H1 (cell line): ENCODE measurements around the gene LDLRAD4. TPM values are rescaled to one million over a fixed set of nuclear protein-coding genes. Genes with fewer than 3 reads are reported as not detected.

Experiments used
- CTCF ChIA-PET: fragments of 300-600 bp; sonication (Branson Sonifier 250); formaldehyde crosslinking; loops from one replicate; lab custom pipeline; 2021; ENCODE audit not compliant: partially characterized antibody; lab: Charles Lee
- POLR2A ChIA-PET: fragments of 300-600 bp; sonication (Branson Sonifier 250); formaldehyde crosslinking; loops from one replicate; lab custom pipeline; 2021; ENCODE audit warnings: inconsistent platforms; ENCODE audit not compliant: partially characterized antibody; lab: Charles Lee
- DNase-seq, 2 experiments: peaks; one replicate each; pipeline versions ENCODE4 v3.0.0 to v3.0.0-alpha.2; 2010 to 2022; ENCODE audit warnings: low spot score in 2 of 2, low read depth in 1 of 2, mixed read lengths in 1 of 2
- FAIRE-seq: peaks from 2 replicates; lab custom pipeline; 2011; peaks lifted over from hg19 to GRCh38; lab: Jason Lieb, UNC
- H2AFZ ChIP-seq: 2 replicates; pipeline ENCODE4 v1.8.1; 2012; ENCODE audit warnings: low read length, inconsistent platforms
- H2AK5ac ChIP-seq: 2 replicates; pipeline ENCODE4 v1.6.1; 2013; ENCODE audit warnings: low read depth, low read length
- H2BK120ac ChIP-seq: replicated peaks from 2 replicates; pipeline ENCODE3; 2013; ENCODE audit warnings: low read depth, low read length, inconsistent platforms
- H2BK12ac ChIP-seq: 2 replicates; pipeline ENCODE4 v1.6.1; 2013; ENCODE audit warnings: low read depth, low read length
- H2BK15ac ChIP-seq: 2 replicates; pipeline ENCODE4 v1.6.1; 2013; ENCODE audit warnings: low read length
- H2BK20ac ChIP-seq: 2 replicates; pipeline ENCODE4 v1.6.1; 2013; ENCODE audit warnings: low read length
- H2BK5ac ChIP-seq: 2 replicates; pipeline ENCODE4 v1.6.1; 2013; ENCODE audit warnings: low read depth, low read length
- H3K14ac ChIP-seq: 2 replicates; pipeline ENCODE4 v1.6.1; 2013; ENCODE audit warnings: inconsistent platforms; ENCODE audit not compliant: insufficient read length
- H3K18ac ChIP-seq: 2 replicates; pipeline ENCODE4 v1.6.1; 2013; ENCODE audit warnings: low read length; ENCODE audit errors: extremely low read depth
- H3K23ac ChIP-seq: 2 replicates; pipeline ENCODE4 v1.6.1; 2013; ENCODE audit warnings: inconsistent platforms; ENCODE audit not compliant: insufficient read length
- H3K23me2 ChIP-seq: 2 replicates; pipeline ENCODE4 v1.6.1; 2013; ENCODE audit warnings: low read depth, low read length
- H3K27ac ChIP-seq: 2 replicates; pipeline ENCODE4 v1.6.1; 2011; ENCODE audit warnings: low read depth, low read length, inconsistent platforms
- H3K27me3 ChIP-seq, 4 experiments: replicated peaks in 1 of 4; 1 replicate in 1 of 4; 2 replicates in 3 of 4; pipeline versions ENCODE4 v1.6.1 to v1.8.1; 2011 to 2013; ENCODE audit warnings: low read length in 3 of 4, mild to moderate bottlenecking in 3 of 4, inconsistent platforms in 2 of 4, mixed read lengths in 2 of 4, moderate library complexity in 1 of 4; ENCODE audit not compliant: control insufficient read depth in 3 of 4, insufficient read depth in 3 of 4; ENCODE audit errors: extremely low read depth in 1 of 4
- H3K36me3 ChIP-seq, 4 experiments: 2 replicates each; pipeline versions ENCODE4 v1.6.1 to v1.8.1; 2011 to 2013; ENCODE audit warnings: mild to moderate bottlenecking in 4 of 4, low read length in 3 of 4, moderate library complexity in 2 of 4, control low read depth in 1 of 4, inconsistent platforms in 1 of 4; ENCODE audit not compliant: insufficient read depth in 4 of 4, control insufficient read depth in 2 of 4
- H3K4ac ChIP-seq: replicated peaks from 2 replicates; pipeline ENCODE3; 2013; ENCODE audit warnings: low read length, low read depth, mixed read lengths, inconsistent platforms; ENCODE audit not compliant: insufficient read length
- H3K4me1 ChIP-seq, 4 experiments: replicated peaks in 1 of 4; 1 replicate in 1 of 4; 2 replicates in 3 of 4; pipeline versions ENCODE4 v1.6.1 to v1.8.1; 2011 to 2013; ENCODE audit warnings: low read length in 3 of 4, inconsistent platforms in 2 of 4, mixed read lengths in 1 of 4; ENCODE audit not compliant: insufficient read depth in 4 of 4, control insufficient read depth in 3 of 4
- H3K4me2 ChIP-seq, 2 experiments: 2 replicates each; pipeline versions ENCODE4 v1.6.1 to v1.8.1; 2011 to 2013; ENCODE audit warnings: low read depth in 2 of 2, low read length in 2 of 2, control low read depth in 1 of 2, inconsistent platforms in 1 of 2, mild to moderate bottlenecking in 1 of 2; ENCODE audit not compliant: insufficient read depth in 1 of 2
- H3K4me3 ChIP-seq, 4 experiments: fragments of 200-600, 300-600 bp in 1 of 4; sonication (generic), shearing (Covaris generic), sonication (Bioruptor Twin) in 1 of 4; 2 replicates each; pipeline versions ENCODE4 v1.5.1 to v1.8.1; 2011 to 2016; ENCODE audit warnings: low read length in 4 of 4, low read depth in 3 of 4, control low read depth in 2 of 4, inconsistent platforms in 2 of 4, mild to moderate bottlenecking in 2 of 4, mixed read lengths in 1 of 4, moderate library complexity in 1 of 4; ENCODE audit not compliant: insufficient read depth in 2 of 4; ENCODE audit errors: extremely low read depth in 1 of 4
- H3K56ac ChIP-seq: replicated peaks from 2 replicates; pipeline ENCODE3; 2013; ENCODE audit warnings: low read depth, mild to moderate bottlenecking, mixed read lengths, low read length, inconsistent platforms; ENCODE audit not compliant: insufficient read length
- H3K79me1 ChIP-seq: 2 replicates; pipeline ENCODE4 v1.6.1; 2013; ENCODE audit warnings: low read depth, low read length, control low read depth
- H3K79me2 ChIP-seq, 2 experiments: 2 replicates each; pipeline versions ENCODE4 v1.6.1 to v1.8.1; 2012 to 2013; ENCODE audit warnings: low read length in 2 of 2, mild to moderate bottlenecking in 2 of 2, inconsistent platforms in 1 of 2; ENCODE audit not compliant: insufficient read depth in 2 of 2, control insufficient read depth in 1 of 2
- H3K9ac ChIP-seq, 4 experiments: replicated peaks in 1 of 4; 1 replicate in 1 of 4; 2 replicates in 3 of 4; pipeline versions ENCODE4 v1.6.1 to v1.8.1; 2011 to 2013; ENCODE audit warnings: low read depth in 3 of 4, low read length in 3 of 4, control low read depth in 2 of 4, mild to moderate bottlenecking in 2 of 4, moderate library complexity in 2 of 4, inconsistent platforms in 1 of 4; ENCODE audit errors: extremely low read depth in 1 of 4
- H3K9me3 ChIP-seq, 2 experiments: 2 replicates each; pipeline versions ENCODE4 v1.6.1 to v1.8.1; 2012 to 2013; ENCODE audit warnings: mild to moderate bottlenecking in 2 of 2, moderate library complexity in 2 of 2, control low read depth in 1 of 2, inconsistent platforms in 1 of 2, low read depth in 1 of 2, low read length in 1 of 2, mixed read lengths in 1 of 2; ENCODE audit not compliant: insufficient read depth in 2 of 2
- H4K20me1 ChIP-seq, 2 experiments: replicated peaks in 1 of 2; 2 replicates each; pipeline versions ENCODE3 to v1.8.1; 2011 to 2013; ENCODE audit warnings: inconsistent platforms in 2 of 2, low read length in 2 of 2, mild to moderate bottlenecking in 1 of 2; ENCODE audit not compliant: insufficient read depth in 2 of 2, control insufficient read depth in 1 of 2
- H4K5ac ChIP-seq: 2 replicates; pipeline ENCODE4 v1.6.1; 2013; ENCODE audit warnings: low read length, low read depth, mixed read lengths, inconsistent platforms; ENCODE audit not compliant: insufficient read length
- H4K8ac ChIP-seq: 2 replicates; pipeline ENCODE4 v1.8.0; 2013; ENCODE audit warnings: mild to moderate bottlenecking, moderate library complexity, low read length, inconsistent platforms; ENCODE audit not compliant: insufficient read depth; ENCODE audit errors: extremely low read depth
- H4K91ac ChIP-seq: replicated peaks from 2 replicates; pipeline ENCODE3; 2013; ENCODE audit warnings: low read length, mixed read lengths, inconsistent platforms; ENCODE audit not compliant: insufficient read length
- BRCA1 ChIP-seq: IDR thresholded peaks from 2 replicates; pipeline ENCODE4 v1.6.1; 2012; ENCODE audit warnings: low read depth, low read length, improper control_type of control experiment
- CBX8 ChIP-seq: fragments of 300-800, 300-1000 bp; sonication (generic); IDR thresholded peaks from 2 replicates; pipeline ENCODE4 v1.7.1; 2016; ENCODE audit warnings: low read depth, low read length, borderline replicate concordance
- CREB1 ChIP-seq: IDR thresholded peaks from 2 replicates; pipeline ENCODE4 v1.6.1; 2012; ENCODE audit warnings: inconsistent platforms
- EP300 ChIP-seq, 2 experiments: IDR thresholded peaks; 1 replicate in 1 of 2; 2 replicates in 1 of 2; pipeline ENCODE4 v1.6.1; 2011 to 2012; ENCODE audit warnings: low read depth in 2 of 2, low read length in 2 of 2, mild to moderate bottlenecking in 2 of 2, borderline replicate concordance in 1 of 2, inconsistent platforms in 1 of 2, moderate library complexity in 1 of 2
- HDAC2 ChIP-seq, 2 experiments: fragments of 300-600 bp in 1 of 2; sonication (generic) in 1 of 2; IDR thresholded peaks; 2 replicates each; pipeline ENCODE4 v1.6.1; 2011 to 2012; ENCODE audit warnings: low read depth in 2 of 2, low read length in 2 of 2, mild to moderate bottlenecking in 2 of 2, moderate library complexity in 2 of 2, borderline replicate concordance in 1 of 2, inconsistent platforms in 1 of 2
- JUND ChIP-seq: IDR thresholded peaks from 2 replicates; pipeline ENCODE4 v1.6.1; 2011; ENCODE audit warnings: mild to moderate bottlenecking, improper control_type of control experiment, low read length
- POLR2A ChIP-seq, 2 experiments: IDR thresholded peaks; 1 replicate in 1 of 2; 2 replicates in 1 of 2; pipeline ENCODE4 v1.6.1; 2011; ENCODE audit warnings: low read depth in 2 of 2, low read length in 2 of 2, mild to moderate bottlenecking in 2 of 2; ENCODE audit errors: control extremely low read depth in 1 of 2
- SP2 ChIP-seq: IDR thresholded peaks from 2 replicates; pipeline ENCODE4 v1.6.1; 2012; ENCODE audit warnings: mild to moderate bottlenecking, low read length, inconsistent platforms
- SP4 ChIP-seq: IDR thresholded peaks from 2 replicates; pipeline ENCODE4 v1.6.1; 2012; ENCODE audit warnings: low read length, inconsistent platforms
- TAF7 ChIP-seq: optimal IDR thresholded peaks from 2 replicates; pipeline ENCODE3; 2011; ENCODE audit warnings: low read depth, mild to moderate bottlenecking, inconsistent platforms, low read length, moderate library complexity, borderline replicate concordance
- TEAD4 ChIP-seq: IDR thresholded peaks from 2 replicates; pipeline ENCODE4 v1.6.1; 2012; ENCODE audit warnings: low read depth, low read length, inconsistent platforms, mixed read lengths
- WGBS, 2 experiments: shearing (Covaris generic) in 1 of 2; methylation state at CpG; one replicate each; pipeline versions ENCODE4 v1.1.6 to v1.1.7; 2013 to 2015; ENCODE audit warnings: low lambda C conversion rate in 2 of 2, mixed read lengths in 2 of 2, inconsistent platforms in 1 of 2, low coverage in 1 of 2, missing lambda C conversion rate in 1 of 2; ENCODE audit not compliant: insufficient replicate concordance in 2 of 2, insufficient coverage in 1 of 2, insufficient read length in 1 of 2; ENCODE audit errors: extremely low coverage in 1 of 2, missing lambda C conversion rate in 1 of 2; 5-methylcytosine and 5-hydroxymethylcytosine counted together
- polyA plus RNA-seq, 7 experiments: library from polyadenylated mRNA; depleted of rRNA in 3 of 7; stranded (reverse) in 5 of 7; unstranded in 2 of 7; fragments of >200 nt in 5 of 7; fragments of 200-250 nt in 2 of 7; gene quantifications; 1 replicate in 5 of 7; 2 replicates in 1 of 7; 4 replicates in 1 of 7; pipeline versions ENCODE4 v1.2.1 to v1.2.3, GENCODE V29; 2011 to 2013; ENCODE audit warnings: missing spikeins in 2 of 7, mixed read lengths in 2 of 7
- total RNA-seq: library from RNA; stranded (reverse); fragmentation: NEBNext Ultra II Directional; extraction: Animal tissue kit (Norgen Biotek cat#: 25700); gene quantifications from 2 replicates; pipeline ENCODE4 v1.2.1, GENCODE V29; 2021
- TF ChIP-seq, protein P1 (sequence below): IDR thresholded peaks from 2 replicates; pipeline ENCODE4 v1.6.1; 2011; ENCODE audit warnings: low read depth, mild to moderate bottlenecking, low read length; ENCODE audit not compliant: insufficient read depth
- TF ChIP-seq, protein P2 (sequence below): IDR thresholded peaks from 2 replicates; pipeline ENCODE4 v1.6.1; 2012; ENCODE audit warnings: inconsistent platforms

The LDLRAD4 gene
- total and polyA plus RNA-seq, 2 of the 8 experiments (the other 6 are each of a cell fraction or from before 2014, with no cell fraction given) = 0.77 to 1.4 TPM

DNA sequence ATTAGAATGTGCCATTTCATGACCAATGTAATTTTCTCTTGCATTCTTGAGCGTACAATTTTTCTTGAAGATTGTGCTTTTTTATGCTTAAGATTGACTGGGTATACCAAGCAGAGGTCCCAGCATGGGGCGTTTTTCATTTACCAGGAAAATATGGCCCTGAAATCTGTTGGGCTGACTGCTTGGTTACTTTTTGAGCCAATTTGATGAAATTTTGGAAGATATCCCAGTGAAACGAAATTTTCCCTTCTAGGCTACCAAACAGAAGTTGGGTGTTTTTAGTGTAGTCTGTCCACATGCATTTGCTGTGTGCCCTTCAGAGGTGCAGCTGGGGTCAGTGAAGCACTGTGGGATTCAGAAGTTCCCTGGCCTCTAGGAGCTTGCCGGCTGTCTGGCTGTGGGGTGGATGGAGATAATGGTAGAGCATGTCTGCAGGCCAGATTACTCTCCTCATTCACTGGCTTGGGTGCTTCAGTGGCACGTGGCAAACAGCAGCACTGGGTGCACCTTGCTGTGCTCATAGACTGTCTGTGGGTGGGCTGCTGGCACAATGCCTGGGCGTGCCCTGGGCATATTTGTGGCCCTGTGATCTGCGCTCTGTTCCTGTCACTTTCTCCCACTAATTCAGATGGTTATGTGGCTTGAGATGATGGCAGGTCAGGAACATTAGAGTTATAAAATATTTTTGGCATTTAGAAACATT, 73.3 kb downstream of the LDLRAD4 start:
- H2BK15ac ChIP-seq = no peak overlapping the region
- POLR2A ChIA-PET = no interaction called here
- FAIRE-seq = no peak
- TF ChIP-seq SP4 = no peak
- no peak for TF ChIP-seq TAF7
- TF ChIP-seq TEAD4 = no peak
- TF ChIP-seq, protein P1, sequence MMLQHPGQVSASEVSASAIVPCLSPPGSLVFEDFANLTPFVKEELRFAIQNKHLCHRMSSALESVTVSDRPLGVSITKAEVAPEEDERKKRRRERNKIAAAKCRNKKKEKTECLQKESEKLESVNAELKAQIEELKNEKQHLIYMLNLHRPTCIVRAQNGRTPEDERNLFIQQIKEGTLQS = no peak
- TF ChIP-seq JUND = no peak
- TF ChIP-seq CREB1 = no peak
- no peak for TF ChIP-seq HDAC2 (IDR thresholded peaks at IDR 0.05; ENCODE audit: borderline replicate concordance in 1 of 2, low read depth in 2 of 2, low read length in 2 of 2)
- no peak for TF ChIP-seq SP2
- no peak for TF ChIP-seq POLR2A (IDR thresholded peaks at IDR 0.05; ENCODE audit: control extremely low read depth in 1 of 2, low read depth in 2 of 2, low read length in 2 of 2)
- no peak for TF ChIP-seq EP300 (IDR thresholded peaks at IDR 0.05; ENCODE audit: borderline replicate concordance in 1 of 2, low read depth in 2 of 2, low read length in 2 of 2)
- TF ChIP-seq CBX8 = no peak
- TF ChIP-seq, protein P2, sequence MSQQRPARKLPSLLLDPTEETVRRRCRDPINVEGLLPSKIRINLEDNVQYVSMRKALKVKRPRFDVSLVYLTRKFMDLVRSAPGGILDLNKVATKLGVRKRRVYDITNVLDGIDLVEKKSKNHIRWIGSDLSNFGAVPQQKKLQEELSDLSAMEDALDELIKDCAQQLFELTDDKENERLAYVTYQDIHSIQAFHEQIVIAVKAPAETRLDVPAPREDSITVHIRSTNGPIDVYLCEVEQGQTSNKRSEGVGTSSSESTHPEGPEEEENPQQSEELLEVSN = no peak
- no peak for TF ChIP-seq BRCA1

More for the DNA sequence above, 73.3 kb downstream of the LDLRAD4 start:
- Histone ChIP-seq H2AFZ (no peak overlapping the region), H3K4me1 (no peaks in the 10 kb centered on the region), H3K9me3 (no peaks in the 10 kb centered on the region), H3K23me2 (no peaks in the 10 kb centered on the region), H2BK20ac (no peak overlapping the region), H3K27me3 (no peaks in the 10 kb centered on the region), H4K8ac (no peak overlapping the region), H2BK120ac (no peak overlapping the region), H4K20me1 (no peaks in the 10 kb centered on the region), H2BK12ac (no peak overlapping the region), H2AK5ac (no peak overlapping the region), H3K56ac (no peak overlapping the region), H3K79me1 (no peaks in the 10 kb centered on the region), H3K9ac (no peak overlapping the region), H3K36me3 (no peaks in the 10 kb centered on the region), H3K4me3 (no peak overlapping the region), H4K5ac (no peak overlapping the region), H3K79me2 (no peaks in the 10 kb centered on the region), H3K4ac (no peak overlapping the region), H3K18ac (no peak overlapping the region), H2BK5ac (no peak overlapping the region), H3K23ac (no peak overlapping the region), H3K27ac (no peak overlapping the region), H3K14ac (no peak overlapping the region), H3K4me2 (no peak overlapping the region), H4K91ac (no peak overlapping the region)
- DNase-seq = no peak
- CTCF ChIA-PET = interaction anchor here (1.9 kb wide), 1 partner anchor 75 kb away, joined by 4 read pairs; no protein-coding TSS in a partner anchor
- WGBS, 2 experiments = 85% methylated on average over 7 of the region's 7 CpGs; no CpG with 5 or more reads in 1 of the 2 experiments
